RWPE2 (cell line): ENCODE measurements around the gene RPS21.
A peak's percentile ranks its signal among the peaks of the same experiment; 100 is the strongest.

ENCODE experiments used
- ATAC-seq: fragments of 200-7000 bp; cut with Tn5 transposase; 3 replicates; pipeline ENCODE4 v1.9.1; 2021; ENCODE audit warnings: low read depth
- DNase-seq: peaks from one replicate; pipeline ENCODE4 v3.0.0-alpha.2; 2020; ENCODE audit warnings: low spot score
- H3K27ac ChIP-seq: fragments of 450-650 bp; 2 replicates; pipeline ENCODE4 v1.5.1; 2017; ENCODE audit warnings: mild to moderate bottlenecking; ENCODE audit not compliant: poor library complexity, severe bottlenecking
- H3K27me3 ChIP-seq: fragments of 250-450 bp; sonication (Bioruptor Pico); 2 replicates; pipeline ENCODE4 v1.5.1; 2021; ENCODE audit warnings: mild to moderate bottlenecking, moderate library complexity; ENCODE audit not compliant: insufficient read depth, poor library complexity, severe bottlenecking
- H3K36me3 ChIP-seq: fragments of 250-450 bp; sonication (Bioruptor Pico); 2 replicates; pipeline ENCODE4 v1.5.1; 2020; ENCODE audit warnings: low read depth, mild to moderate bottlenecking, moderate library complexity
- H3K4me1 ChIP-seq: fragments of 250-450 bp; sonication (Bioruptor Pico); 2 replicates; pipeline ENCODE4 v1.5.1; 2021; ENCODE audit warnings: mild to moderate bottlenecking, moderate library complexity; ENCODE audit not compliant: insufficient read depth, poor library complexity, severe bottlenecking
- H3K4me3 ChIP-seq: fragments of 250-450 bp; sonication (Bioruptor Pico); 2 replicates; pipeline ENCODE4 v1.5.1; 2021; ENCODE audit warnings: mild to moderate bottlenecking, moderate library complexity; ENCODE audit not compliant: severe bottlenecking
- H3K9me3 ChIP-seq: fragments of 250-450 bp; sonication (Bioruptor Pico); 2 replicates; pipeline ENCODE4 v1.5.1; 2021; ENCODE audit warnings: mild to moderate bottlenecking, moderate library complexity; ENCODE audit not compliant: severe bottlenecking
- TF ChIP-seq, protein P1 (sequence below): fragments of 450-650 bp; IDR thresholded peaks from one replicate; pipeline ENCODE4 v1.5.1; 2017; ENCODE audit warnings: mild to moderate bottlenecking, moderate library complexity; ENCODE audit not compliant: poor library complexity, severe bottlenecking

Gene RPS21

DNA sequence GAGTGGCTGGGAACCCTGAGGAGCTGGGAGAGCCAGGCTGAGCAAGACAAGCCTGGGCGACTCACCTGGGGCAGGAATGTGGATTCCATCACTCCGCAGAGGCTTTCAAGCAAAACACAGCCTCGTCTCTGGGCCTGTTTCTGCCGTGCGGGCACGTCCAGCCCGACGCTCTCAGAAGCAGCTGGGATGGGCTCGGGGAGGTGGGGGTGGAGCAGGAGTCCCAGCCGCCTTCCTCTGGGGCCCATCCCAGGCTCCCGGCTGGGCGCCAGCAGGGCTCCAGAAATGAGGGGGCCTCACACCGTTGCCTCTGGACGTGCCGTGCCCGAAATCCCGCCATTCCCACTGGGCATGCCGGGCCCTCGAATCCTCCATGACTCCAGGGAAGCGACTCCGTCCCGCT, 8.7 kb upstream of the RPS21 start:
- Histone ChIP-seq H3K4me1 (peaks cover 53% of the 10 kb centered on the region), H3K9me3 (no peaks in the 10 kb centered on the region), H3K4me3 (no peak overlapping the region), H3K27ac (peak overlapping the region; percentile 95), H3K36me3 (0 out of 2 replicates have a peak, but pooled peaks cover 3% of the 10 kb centered on the region), H3K27me3 (no peaks in the 10 kb centered on the region)
- peak; percentile 67 for ATAC-seq
- no peak for DNase-seq
- TF ChIP-seq, protein P1, sequence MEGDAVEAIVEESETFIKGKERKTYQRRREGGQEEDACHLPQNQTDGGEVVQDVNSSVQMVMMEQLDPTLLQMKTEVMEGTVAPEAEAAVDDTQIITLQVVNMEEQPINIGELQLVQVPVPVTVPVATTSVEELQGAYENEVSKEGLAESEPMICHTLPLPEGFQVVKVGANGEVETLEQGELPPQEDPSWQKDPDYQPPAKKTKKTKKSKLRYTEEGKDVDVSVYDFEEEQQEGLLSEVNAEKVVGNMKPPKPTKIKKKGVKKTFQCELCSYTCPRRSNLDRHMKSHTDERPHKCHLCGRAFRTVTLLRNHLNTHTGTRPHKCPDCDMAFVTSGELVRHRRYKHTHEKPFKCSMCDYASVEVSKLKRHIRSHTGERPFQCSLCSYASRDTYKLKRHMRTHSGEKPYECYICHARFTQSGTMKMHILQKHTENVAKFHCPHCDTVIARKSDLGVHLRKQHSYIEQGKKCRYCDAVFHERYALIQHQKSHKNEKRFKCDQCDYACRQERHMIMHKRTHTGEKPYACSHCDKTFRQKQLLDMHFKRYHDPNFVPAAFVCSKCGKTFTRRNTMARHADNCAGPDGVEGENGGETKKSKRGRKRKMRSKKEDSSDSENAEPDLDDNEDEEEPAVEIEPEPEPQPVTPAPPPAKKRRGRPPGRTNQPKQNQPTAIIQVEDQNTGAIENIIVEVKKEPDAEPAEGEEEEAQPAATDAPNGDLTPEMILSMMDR, result no peak

GRCh38 chr20:62381202-62381797, 5.6 kb upstream of the RPS21 start:
- peak; percentile 37 for ATAC-seq
- DNase-seq, result peak; percentile 89
- Histone ChIP-seq H3K4me3 (no peak overlapping the region), H3K36me3 (peaks cover 16% of the 10 kb centered on the region), H3K4me1 (peaks cover 51% of the 10 kb centered on the region), H3K27me3 (no peaks in the 10 kb centered on the region), H3K27ac (peak overlapping the region; percentile 95), H3K9me3 (no peaks in the 10 kb centered on the region)
- TF ChIP-seq, protein P1, result no peak

GRCh38 chr20:62381842-62382241, 5.1 kb upstream of the RPS21 start:
- ATAC-seq (no peak), DNase-seq (no peak)
- H3K4me1 ChIP-seq, result peaks cover 45% of the 10 kb centered on the region
- H3K36me3 ChIP-seq, result peaks cover 16% of the 10 kb centered on the region
- peak overlapping the region; percentile 95 for H3K27ac ChIP-seq
- no peaks in the 10 kb centered on the region for H3K9me3 ChIP-seq
- no peaks in the 10 kb centered on the region for H3K27me3 ChIP-seq
- no peak overlapping the region for H3K4me3 ChIP-seq
- TF ChIP-seq, protein P1, result no peak

- peak; percentile 64 for ATAC-seq
- Histone ChIP-seq H3K36me3 (peaks cover 19% of the 10 kb centered on the region), H3K4me3 (no peak overlapping the region), H3K27me3 (no peaks in the 10 kb centered on the region), H3K9me3 (no peaks in the 10 kb centered on the region), H3K4me1 (peaks cover 38% of the 10 kb centered on the region), H3K27ac (peak overlapping the region; percentile 84)
- TF ChIP-seq, protein P1, result peak; percentile 100
- DNase-seq, result peak; percentile 91
These were observed 4.4 kb upstream of the RPS21 start for GRCh38 chr20:62382306-62383198.
